ENCODE measurements around the gene VSIG4. TPM values are rescaled to one million over a fixed set of nuclear protein-coding genes. Genes with fewer than 3 reads are reported as not detected.
"Not testable (repeated sequence)": the region's sequence is repeated elsewhere in the genome, so short reads cannot be mapped to it uniquely, and the experiment has no call there.

Gene VSIG4
- total RNA-seq, 4 donors from 2014 or later, result 8.7 to 20.4 (median 14.7) TPM

GRCh38 chrX:65985922-65986588, 53.8 kb downstream of the VSIG4 start:
- Histone ChIP-seq H3K9me3 (no peaks in the 10 kb centered on the region), H3K27me3 (no peaks in the 10 kb centered on the region), H3K4me3 (no peak overlapping the region), H3K36me3 (no peaks in the 10 kb centered on the region), H3K4me1 (no peaks in the 10 kb centered on the region), H3K27ac (no peak overlapping the region)
- DNase-seq (ENCODE audit: low spot score in 2 of 2), result no peak
- WGBS, result 45% methylated on average over 5 of the region's 5 CpGs
- TF ChIP-seq POLR2A (IDR thresholded peaks at IDR 0.05) (no peak), EP300 (IDR thresholded peaks at IDR 0.05) (no peak), POLR2AphosphoS5 (IDR thresholded peaks at IDR 0.05) (no peak)
- TF ChIP-seq, protein P1, sequence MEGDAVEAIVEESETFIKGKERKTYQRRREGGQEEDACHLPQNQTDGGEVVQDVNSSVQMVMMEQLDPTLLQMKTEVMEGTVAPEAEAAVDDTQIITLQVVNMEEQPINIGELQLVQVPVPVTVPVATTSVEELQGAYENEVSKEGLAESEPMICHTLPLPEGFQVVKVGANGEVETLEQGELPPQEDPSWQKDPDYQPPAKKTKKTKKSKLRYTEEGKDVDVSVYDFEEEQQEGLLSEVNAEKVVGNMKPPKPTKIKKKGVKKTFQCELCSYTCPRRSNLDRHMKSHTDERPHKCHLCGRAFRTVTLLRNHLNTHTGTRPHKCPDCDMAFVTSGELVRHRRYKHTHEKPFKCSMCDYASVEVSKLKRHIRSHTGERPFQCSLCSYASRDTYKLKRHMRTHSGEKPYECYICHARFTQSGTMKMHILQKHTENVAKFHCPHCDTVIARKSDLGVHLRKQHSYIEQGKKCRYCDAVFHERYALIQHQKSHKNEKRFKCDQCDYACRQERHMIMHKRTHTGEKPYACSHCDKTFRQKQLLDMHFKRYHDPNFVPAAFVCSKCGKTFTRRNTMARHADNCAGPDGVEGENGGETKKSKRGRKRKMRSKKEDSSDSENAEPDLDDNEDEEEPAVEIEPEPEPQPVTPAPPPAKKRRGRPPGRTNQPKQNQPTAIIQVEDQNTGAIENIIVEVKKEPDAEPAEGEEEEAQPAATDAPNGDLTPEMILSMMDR (IDR thresholded peaks at IDR 0.05), result peak; percentile 19 to 35

- H3K36me3 ChIP-seq, result no peaks in the 10 kb centered on the region
- H3K27me3 ChIP-seq, result no peaks in the 10 kb centered on the region
- H3K4me3 ChIP-seq, result no peak overlapping the region
- WGBS, result 90% methylated on average over 3 of the region's 3 CpGs
- TF ChIP-seq POLR2AphosphoS5 (IDR thresholded peaks at IDR 0.05) (no peak), EP300 (IDR thresholded peaks at IDR 0.05) (no peak), POLR2A (IDR thresholded peaks at IDR 0.05) (no peak)
- TF ChIP-seq, protein P1 (IDR thresholded peaks at IDR 0.05), result no peak
- DNase-seq (ENCODE audit: low spot score in 2 of 2), result no peak
- H3K27ac ChIP-seq, result no peak overlapping the region
- H3K9me3 ChIP-seq, result no peaks in the 10 kb centered on the region
- no peaks in the 10 kb centered on the region for H3K4me1 ChIP-seq
These were observed 54.7 kb downstream of the VSIG4 start for GRCh38 chrX:65985211-65985610.

GRCh38 chrX:65977161-65977560, 62.7 kb downstream of the VSIG4 start:
- 86% methylated on average over 1 of the region's 1 CpG for WGBS
- not testable (repeated sequence) for H3K4me3 ChIP-seq; H3K4me1 ChIP-seq; H3K36me3 ChIP-seq; H3K27me3 ChIP-seq; DNase-seq (ENCODE audit: low spot score in 2 of 2); H3K27ac ChIP-seq; H3K9me3 ChIP-seq

DNA sequence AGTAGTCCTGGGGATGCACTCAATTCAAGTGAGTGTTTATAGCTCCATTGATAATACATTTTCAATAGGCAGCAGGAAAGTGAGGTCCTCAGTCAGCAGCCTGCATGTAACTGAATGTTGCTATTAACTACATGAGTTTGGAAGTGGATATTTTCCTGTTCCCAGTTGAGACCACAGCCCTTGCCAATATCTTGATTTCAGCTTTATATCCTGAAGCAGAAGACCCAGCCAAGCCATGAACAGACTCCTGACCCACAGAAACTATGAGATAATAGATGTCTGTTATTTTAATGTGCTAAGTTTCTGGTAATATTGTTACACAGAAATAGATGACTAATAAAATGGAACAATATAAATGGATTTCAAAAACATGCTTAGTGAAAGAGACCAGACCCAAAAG, 63.7 kb downstream of the VSIG4 start:
- no peak for DNase-seq (ENCODE audit: low spot score in 2 of 2)
- no peak for TF ChIP-seq POLR2AphosphoS5 (IDR thresholded peaks at IDR 0.05)
- TF ChIP-seq EP300 (IDR thresholded peaks at IDR 0.05), result no peak
- TF ChIP-seq, protein P1 (IDR thresholded peaks at IDR 0.05), result no peak
- TF ChIP-seq POLR2A (IDR thresholded peaks at IDR 0.05), result no peak
- H3K27me3 ChIP-seq, result no peaks in the 10 kb centered on the region
- H3K36me3 ChIP-seq, result no peaks in the 10 kb centered on the region
- no peak overlapping the region for H3K4me3 ChIP-seq
- no peaks in the 10 kb centered on the region for H3K9me3 ChIP-seq
- no peak overlapping the region for H3K27ac ChIP-seq
- no peaks in the 10 kb centered on the region for H3K4me1 ChIP-seq

DNA sequence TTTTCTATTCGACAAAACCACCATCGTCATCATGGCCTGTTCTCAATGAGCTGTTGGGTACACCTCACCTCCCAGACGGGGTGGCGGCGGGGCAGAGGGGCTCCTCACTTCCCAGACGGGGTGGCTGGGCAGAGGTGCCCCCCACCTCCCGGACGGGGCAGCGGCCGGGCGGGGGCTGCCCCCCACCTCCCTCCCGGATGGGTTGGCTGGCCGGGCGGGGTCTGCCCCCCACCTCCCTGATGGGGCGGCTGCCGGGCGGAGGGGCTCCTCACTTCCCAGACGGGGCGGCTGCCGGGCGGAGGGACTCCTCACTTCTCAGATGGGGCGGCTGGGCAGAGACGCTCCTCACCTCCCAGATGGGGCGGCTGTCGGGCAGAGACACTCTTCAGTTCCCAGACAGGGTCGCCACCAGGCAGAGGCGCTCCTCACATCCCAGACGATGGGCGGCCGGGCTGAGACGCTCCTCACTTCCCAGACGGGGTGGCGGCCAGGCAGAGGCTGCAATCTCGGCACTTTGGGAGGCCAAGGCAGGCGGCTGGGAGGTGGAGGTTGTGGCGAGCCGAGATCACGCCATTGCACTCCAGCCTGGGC, 64.6 kb downstream of the VSIG4 start:
- not testable (repeated sequence) for H3K4me1 ChIP-seq; H3K36me3 ChIP-seq; H3K4me3 ChIP-seq; H3K9me3 ChIP-seq; DNase-seq (ENCODE audit: low spot score in 2 of 2); H3K27me3 ChIP-seq; H3K27ac ChIP-seq
- 90% methylated on average over 30 of the region's 38 CpGs for WGBS

Other genes with a start within 250 kb of the VSIG4 start
- gene HEPH, start 124.2 kb upstream of the VSIG4 start, total RNA-seq, result 1 to 10 TPM; 2.8 to 9.8 (median 8.8) TPM